ENCODE results near the gene LAMP5. TPM values are rescaled to one million over a fixed set of nuclear protein-coding genes. Genes with fewer than 3 reads are reported as not detected.

Gene LAMP5, protein sequence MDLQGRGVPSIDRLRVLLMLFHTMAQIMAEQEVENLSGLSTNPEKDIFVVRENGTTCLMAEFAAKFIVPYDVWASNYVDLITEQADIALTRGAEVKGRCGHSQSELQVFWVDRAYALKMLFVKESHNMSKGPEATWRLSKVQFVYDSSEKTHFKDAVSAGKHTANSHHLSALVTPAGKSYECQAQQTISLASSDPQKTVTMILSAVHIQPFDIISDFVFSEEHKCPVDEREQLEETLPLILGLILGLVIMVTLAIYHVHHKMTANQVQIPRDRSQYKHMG
- not detected for polyA plus RNA-seq (2013, experiment 1 of 2; ENCODE audit: insufficient read length)
- polyA plus RNA-seq (2013, experiment 2 of 2; ENCODE audit: insufficient read length), result 0.23 TPM

DNA sequence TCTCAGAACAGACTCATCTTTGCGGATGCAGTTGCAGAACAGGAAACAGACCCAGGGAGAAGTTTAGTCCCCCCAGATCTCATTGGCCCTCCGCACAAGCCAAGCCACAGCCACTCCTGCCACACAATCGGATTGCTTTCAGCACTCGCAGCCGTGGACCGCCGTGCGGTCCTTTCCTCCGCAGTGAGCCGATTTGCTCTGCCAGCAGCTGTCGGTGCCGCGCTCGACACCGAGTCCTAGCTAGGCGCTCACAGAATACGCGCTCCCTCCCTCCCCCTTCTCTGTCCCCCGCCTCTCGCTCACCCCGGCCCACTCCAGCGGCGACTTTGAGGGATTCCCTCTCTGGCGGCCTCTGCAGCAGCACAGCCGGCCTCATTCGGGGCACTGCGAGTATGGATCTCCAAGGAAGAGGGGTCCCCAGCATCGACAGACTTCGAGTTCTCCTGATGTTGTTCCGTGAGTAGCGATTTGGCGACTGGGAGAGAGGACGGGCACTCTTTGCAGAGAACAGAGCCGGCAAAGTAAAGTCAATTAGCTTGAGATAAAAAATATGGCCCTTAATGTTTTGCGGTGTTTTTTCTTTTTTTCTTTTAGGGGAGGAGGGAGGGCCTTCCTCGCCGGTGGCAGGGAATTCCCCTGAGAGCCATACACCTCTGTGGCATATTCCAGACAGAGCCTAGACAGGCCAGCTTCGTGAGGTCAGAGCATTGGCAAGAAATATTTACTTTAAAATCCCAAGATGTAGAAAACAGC lies at the start of gene LAMP5:
LAMP5 (plus strand) TSS at position 130 of the 753 bp plus-strand sequence; CDS start at position 393, 263 bp downstream.
- DNase-seq, result peak; percentile 45

DNA sequence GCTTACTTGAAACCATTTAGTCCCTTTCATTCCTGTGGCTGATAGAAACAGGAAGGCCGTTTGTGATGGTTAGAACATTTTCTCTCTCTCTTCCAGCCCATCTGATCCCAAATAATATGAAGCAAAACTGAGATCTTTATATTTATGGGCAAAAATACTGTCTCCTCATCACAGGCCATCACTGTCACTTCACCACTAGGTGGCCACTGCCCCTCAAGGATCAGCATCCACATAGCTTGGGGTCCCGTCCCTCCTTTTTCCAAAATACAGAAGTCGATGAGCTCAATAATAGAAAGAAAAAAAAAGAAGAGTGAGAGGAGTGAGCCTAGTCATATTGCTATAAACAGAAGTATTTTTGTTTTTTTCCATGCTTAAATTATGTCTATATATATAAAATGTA lies 46.4 kb upstream of the LAMP5 start:
- peak; percentile 12 for DNase-seq

DNA sequence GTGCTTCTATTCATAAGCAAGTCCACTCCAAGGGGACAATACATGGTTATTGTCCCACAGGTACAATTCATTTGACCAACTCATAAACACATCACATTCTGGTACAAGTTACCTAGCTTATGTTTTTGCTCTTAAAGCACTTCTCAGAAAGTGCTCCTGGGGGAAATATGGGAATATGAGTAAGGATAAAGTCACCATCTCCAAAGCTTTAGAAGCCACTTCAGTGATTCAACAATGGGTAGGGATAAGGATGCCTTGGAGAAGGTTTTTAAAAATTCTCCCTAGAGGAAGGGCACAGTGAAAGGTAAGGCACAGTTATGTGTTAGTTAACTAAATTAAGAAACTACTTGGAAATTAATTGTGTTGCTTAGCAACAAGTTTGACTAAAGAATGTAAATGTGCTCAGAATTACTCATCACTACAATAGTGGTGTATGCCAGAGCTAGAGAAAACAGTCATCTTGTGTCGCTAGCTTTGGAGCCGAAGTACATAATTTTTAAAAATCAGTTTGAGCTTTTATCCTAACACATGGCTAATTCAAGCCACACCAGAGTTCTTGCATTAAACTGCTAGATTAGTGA lies 39.5 kb upstream of the LAMP5 start:
- DNase-seq, result peak; percentile 25

DNA sequence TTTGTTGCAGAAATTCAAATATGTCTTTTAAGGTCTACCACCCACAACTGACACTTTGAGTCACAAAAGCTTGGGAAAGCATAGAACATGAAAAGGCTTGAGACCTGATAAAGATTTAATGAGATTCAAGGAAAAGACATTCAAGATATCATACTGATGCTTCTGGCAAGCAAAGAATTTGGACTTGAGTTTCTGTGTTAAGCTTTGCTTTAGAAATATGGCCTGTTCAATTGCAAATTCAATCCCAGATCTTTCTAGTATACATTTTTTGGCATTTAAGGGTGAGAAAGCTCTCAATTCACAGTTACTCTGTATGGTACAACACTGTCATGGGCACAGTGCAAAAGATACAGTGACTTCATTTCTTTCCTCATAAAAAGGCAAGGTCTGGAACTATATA lies 38.9 kb upstream of the LAMP5 start:
- no peak for DNase-seq

DNA sequence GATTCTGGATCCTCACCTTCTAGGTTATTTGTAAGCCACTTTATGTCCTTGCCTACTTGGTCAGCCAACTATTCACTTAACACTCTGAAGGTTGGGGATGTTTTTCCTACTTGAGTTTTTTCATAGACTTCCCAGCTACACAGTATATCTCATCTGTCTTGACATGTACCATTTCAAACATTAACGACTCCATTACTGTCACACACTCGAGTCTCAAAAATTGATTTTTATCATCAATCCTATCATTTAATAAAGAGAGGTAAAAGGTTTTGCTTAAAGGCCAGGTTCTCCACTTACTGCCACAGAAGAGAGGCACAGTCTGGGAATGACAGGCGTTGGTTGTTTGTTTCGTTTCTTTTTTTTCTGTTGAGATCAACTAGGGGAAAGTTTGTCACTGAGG lies 38.2 kb upstream of the LAMP5 start:
- no peak for DNase-seq

DNA sequence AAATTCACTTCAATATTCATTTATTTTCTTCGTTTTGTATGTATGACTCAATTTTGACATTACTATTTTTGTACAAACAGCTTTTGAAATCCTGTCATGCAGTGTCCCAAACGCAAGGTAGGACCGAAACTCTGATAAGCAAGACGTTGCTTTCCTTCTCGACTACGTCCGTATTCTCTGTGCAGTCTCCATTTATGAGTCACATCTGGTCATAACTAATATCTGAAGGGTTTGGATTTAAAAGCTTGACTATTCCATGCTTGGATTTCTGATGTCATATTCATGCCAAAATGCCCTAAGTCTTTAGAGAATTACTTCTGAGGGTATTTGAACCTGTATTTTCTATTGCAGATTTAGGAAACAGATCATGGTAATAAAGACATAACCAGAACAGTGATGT lies 37.8 kb upstream of the LAMP5 start:
- no peak for DNase-seq

DNA sequence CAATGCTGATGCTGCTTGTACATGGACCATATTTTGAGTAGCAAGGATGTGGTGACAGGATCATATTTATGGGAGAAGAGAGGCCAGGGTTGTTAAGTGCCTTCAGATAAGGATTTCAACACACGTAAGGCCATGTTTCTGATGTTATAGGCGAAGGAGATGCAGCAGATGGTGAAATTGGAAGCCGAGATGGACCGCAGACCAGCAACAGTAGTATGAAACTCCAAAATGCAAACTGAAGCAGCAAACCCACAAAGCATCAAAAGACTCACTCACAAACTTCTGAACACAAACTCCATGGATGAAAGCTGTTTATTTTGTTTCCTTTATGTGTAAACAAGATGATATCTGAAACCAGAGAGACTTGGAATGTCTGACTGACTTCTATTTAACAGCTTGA lies 35.6 kb upstream of the LAMP5 start:
- DNase-seq, result no peak

GRCh38 chr20:9480066-9480465 lies 34.3 kb upstream of the LAMP5 start:
- no peak for DNase-seq

GRCh38 chr20:9482180-9482579 lies 32.2 kb upstream of the LAMP5 start:
- no peak for DNase-seq

DNA sequence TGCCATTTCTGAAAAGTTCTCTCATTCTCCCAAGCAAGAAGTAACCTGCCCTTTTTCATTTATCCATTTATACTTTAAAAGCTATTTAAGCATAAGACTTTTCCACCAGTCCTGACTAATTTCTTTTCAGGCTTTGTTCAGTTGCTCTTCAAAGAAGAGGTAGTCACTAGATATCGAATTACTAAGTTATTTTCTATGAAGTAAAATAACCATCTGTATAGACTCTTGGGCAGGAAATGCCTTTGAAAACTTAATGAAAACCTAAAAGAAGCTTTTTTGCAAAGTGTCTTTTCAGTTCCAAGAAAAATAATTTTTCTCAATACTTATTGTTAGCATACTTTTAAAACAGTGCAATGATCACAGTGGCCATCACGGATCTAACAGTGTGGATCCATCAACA lies 31.3 kb upstream of the LAMP5 start:
- no peak for DNase-seq

DNA sequence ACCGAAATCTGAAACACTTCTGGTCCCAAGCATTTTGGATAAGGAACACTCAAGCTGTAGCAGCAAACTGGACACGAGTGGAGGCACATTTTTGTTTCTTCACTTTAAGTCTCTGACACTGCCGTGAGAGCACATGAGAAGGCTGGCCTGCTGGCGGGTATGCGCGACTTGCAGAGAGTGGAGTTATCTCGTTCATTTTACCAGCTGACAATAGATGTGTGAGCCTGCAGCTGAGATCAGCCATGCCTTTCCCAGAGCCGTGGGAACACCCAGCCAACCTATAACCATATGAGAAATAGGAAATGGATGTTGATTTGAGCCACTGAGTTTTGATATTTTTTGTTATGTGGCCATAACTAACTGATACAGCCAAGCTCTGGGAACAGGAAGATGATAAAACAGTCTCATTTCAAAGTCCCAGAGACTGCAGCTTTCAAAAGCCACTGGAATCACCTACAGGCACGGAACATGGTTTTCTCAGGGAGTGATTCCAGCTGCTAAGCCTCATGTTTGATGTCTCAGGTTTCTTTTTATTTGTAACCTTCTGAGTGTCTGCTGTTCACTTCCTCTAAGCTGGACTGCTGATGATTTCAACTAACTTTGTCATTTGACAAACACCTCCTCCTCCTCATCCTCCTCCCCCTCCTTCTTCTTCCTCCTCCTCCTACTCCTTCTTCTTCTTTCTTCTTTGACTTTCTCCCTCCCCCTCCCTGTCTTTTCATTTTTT lies 28.6 kb upstream of the LAMP5 start:
- DNase-seq, result no peak

GRCh38 chr20:9487231-9487630 lies 27.2 kb upstream of the LAMP5 start:
- DNase-seq, result no peak

DNA sequence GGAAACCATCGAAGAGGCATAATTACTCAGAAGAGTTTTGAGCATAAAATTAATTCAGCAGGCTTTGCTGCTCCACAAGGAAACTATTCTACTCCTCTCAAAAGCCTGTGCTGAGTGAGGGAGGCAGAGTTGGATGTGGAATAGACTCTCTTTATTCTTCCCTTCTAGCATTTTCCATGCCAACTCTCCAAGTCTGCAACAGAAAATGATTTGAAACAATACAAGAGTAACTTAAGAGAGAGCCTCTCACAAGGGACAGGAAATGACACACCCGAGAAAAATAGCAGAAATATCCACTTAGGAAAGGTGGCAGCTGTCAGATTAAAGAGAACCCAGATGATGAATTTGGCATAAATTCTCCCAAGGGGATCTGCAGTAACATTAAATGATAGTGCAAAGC lies 26.3 kb upstream of the LAMP5 start:
- DNase-seq, result no peak

GRCh38 chr20:9490161-9490560 lies 24.2 kb upstream of the LAMP5 start:
- peak; percentile 59 for DNase-seq

GRCh38 chr20:9490631-9491030 lies 23.8 kb upstream of the LAMP5 start:
- no peak for DNase-seq

DNA sequence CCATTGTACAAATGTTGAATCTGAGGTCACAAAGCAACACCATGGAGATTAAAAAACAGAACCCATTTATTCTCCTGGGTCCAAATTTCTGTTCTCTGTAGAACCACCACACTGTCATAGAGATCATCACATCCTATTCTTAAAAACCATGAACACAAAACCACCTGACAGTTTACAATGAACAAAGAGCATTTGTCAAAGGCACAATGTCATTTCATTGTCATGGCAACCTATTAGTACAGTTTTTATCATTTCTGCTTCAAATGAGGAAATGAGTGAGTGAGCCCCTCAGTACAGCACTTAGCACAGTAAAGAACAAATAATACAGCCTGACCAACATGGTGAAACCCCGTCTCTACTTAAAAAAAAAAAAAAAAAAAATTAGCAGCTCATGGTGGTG lies 23.1 kb upstream of the LAMP5 start:
- DNase-seq, result no peak

DNA sequence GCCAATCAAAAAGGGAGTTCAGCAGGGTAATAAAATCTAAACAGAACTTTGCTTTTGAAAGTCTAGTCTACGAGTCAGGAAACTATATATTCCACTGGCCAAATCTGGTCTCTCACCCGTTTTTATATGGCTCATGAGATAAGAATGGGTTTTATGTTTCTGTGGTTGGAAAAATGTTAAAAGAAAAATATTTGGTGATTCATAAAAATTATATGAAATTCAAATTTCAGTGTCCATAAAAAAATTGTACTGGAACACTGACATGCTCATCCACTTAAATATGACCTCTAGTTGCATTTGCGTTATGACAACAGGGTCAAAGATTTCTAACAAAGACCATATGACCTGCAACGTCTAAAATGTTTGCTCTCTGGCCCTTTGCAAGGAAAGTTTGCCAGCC lies 22.3 kb upstream of the LAMP5 start:
- DNase-seq, result peak; percentile 73

DNA sequence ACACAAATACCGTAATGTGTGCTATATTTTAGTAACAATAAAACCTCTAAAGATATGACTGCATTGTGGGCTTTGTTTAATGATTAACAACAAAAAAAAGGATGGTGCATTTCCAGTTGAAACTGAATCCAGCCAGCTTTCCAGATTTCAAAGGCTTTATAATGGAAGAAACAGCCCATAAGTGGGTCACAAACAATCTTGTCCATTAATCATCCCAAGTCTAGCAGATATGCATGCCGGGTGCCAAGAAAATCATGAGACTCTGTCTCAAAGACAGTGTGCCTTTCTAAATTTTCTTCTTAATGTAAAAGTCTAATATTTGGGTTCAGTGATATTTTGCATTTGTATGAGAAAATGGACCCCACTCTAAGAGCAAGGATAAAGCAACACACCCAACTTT lies 20.6 kb upstream of the LAMP5 start:
- DNase-seq, result no peak

GRCh38 chr20:9495701-9496100 lies 18.7 kb upstream of the LAMP5 start:
- no peak for DNase-seq

GRCh38 chr20:9496155-9496554 lies 18.2 kb upstream of the LAMP5 start:
- DNase-seq, result no peak

DNA sequence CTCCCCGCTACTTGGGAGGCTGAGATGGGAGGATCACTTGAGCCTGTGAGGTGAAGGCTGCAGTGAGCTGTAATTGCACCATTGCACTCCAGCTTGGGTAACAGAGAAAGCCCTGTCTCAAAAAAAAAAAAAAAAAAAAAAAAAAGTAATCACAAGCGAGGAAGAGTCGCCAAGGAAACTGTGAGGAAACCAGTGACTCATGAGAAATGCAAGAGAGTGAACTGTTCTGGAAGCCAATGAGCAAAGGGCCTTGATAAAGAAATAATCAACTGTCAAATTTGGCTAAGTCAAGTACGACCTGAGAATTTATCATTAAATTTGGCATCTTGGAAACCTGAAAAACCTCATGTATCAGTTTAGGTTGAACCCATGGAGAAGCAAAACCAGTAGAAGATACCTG lies 16.1 kb upstream of the LAMP5 start:
- DNase-seq, result peak; percentile 40

DNA sequence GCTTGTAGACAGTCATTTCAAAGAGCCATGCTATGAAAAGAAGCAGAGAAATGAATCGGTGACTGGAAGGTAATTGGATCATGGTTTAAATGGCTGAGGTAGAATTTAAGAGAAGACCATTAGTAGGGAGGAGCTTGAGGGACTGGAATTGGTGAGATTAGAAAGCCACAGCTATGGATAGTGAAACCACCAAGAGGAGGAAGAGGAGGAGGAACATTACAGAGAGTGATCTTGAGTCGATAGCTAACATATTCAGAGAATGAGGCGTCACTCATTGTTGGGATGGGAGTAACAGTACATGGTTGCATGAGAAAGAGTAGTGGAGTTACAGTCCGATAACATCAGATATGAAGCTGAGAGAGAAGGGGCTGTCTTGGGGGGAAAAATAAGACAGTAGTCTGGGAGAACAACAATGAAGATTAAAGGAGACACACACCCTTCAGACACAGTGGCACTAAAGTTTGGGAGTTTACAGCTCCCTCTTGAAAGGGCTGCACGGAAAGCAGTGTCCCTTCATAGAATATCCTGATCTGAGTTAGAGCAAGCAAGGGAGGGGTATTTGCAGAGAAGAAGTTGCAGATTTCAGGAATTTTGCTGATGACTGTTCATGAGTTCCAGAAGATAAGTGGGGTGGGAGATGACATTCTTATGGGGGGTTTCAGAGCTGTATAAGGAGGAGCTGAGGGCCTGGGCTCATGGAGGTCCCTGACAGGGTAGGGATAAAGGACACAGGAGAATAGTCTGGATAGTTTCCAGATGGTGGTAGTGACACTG lies 15.1 kb upstream of the LAMP5 start:
- no peak for DNase-seq
